GM12874 (cell line): ENCODE results near the gene AKIRIN2.

Experiments
- CTCF ChIP-seq: IDR thresholded peaks from 2 replicates; pipeline ENCODE4 v1.5.1; 2011; ENCODE audit warnings: low read depth, mild to moderate bottlenecking, control low read depth, low read length, moderate library complexity; ENCODE audit not compliant: insufficient read depth

Gene AKIRIN2

GRCh38 chr6:87701676-87702588 is at the start of gene AKIRIN2:
Gene AKIRIN2, minus strand, starts transcription at chr6:87702233. Its CDS starts 549 bp downstream, at chr6:87701684.
- TF ChIP-seq CTCF = no peak

DNA sequence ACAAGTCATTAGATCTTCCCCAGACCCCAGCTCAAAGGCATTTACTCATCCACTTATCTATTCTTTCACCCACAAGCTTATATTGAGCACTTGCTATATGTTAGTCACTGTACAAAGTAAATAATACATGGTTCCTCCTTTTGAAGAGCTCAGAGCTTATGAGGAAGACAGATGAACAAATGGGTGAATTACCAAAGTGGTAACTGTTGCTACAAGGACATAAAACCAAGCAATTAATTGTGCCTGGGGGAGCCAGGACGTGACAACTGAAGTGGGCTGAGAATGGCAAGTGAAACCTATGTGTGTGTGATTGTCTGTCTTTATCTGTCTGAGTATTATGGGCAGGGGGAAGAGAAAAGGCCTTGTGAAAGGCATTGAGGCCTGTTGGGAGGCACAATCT is 45.6 kb upstream of the AKIRIN2 start:
- TF ChIP-seq CTCF = no peak

DNA sequence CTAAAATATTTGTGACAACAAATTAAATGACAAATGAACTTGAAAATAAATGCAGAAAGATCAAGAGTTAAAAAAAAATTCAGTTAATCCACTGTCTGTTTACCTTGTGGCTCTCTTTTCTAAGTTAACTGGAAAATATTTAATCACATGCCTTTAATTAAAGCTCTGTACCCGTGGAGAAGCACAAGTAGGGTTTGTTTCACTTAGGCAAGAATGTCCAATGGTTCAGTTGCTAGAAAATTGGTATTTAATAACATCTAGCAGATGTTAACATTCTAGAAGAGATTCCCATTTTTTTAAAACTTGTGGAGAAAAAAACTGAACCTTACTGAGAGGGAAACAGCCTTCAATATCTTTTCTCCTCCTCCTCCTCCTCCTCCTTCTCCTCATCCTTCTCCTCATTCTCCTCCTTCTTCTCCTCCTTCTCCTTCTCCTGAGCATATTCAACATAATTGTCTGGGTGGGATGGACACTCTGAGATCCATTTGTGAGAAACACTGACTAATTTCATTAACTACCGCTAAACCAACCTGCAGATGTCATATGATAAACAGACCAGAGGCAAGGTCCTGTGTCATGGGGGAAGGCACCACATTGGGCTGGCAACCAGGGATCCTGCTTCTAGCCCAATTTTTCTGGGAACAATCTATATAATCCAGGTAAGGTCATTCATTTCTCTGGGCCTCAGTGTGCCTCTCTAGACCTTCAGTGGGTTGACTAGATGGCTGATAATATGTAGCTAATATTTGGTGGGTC is 44.1 kb upstream of the AKIRIN2 start:
- no peak for TF ChIP-seq CTCF

DNA sequence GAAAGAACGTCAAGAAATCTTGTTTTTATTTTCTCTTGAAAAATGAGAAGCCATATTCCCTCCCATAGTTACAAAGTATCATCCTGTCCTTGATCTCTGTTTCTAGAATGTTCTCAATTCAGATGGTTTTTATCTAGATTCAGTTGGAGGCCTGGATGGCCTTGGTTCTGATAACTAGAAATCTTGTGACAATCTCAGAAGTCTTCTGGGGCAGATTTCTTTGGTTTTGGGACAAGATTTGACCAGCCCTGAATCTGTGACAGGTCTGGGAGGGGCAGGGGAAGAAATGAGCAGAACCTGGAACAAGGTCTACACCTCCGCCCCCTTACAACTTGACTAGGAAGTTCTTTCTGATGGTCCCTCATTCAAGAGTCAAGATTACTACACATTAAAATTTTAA is 41.4 kb upstream of the AKIRIN2 start:
- no peak for TF ChIP-seq CTCF

DNA sequence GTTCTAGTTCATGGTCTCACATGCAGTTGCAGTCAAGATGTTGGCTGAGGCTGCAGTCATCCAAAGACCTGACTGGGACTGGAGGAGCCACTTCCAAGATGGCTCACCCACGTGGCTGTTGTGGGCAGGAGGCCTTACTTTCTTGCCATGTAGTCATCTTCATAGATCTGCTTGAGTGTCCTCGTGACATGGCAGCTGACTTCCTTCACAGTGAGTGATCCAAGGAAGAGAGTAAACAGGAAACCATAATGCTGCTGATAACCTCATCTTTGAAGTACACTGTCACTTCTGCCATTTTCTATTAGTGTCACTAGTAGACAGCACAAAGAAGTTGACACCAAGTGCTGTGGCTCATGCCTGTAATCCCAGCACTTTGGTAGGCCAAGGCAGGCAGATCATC is 40.1 kb upstream of the AKIRIN2 start:
- no peak for TF ChIP-seq CTCF

- no peak for TF ChIP-seq CTCF
Observed at GRCh38 chr6:87741001-87741650, 39.1 kb upstream of the AKIRIN2 start.

DNA sequence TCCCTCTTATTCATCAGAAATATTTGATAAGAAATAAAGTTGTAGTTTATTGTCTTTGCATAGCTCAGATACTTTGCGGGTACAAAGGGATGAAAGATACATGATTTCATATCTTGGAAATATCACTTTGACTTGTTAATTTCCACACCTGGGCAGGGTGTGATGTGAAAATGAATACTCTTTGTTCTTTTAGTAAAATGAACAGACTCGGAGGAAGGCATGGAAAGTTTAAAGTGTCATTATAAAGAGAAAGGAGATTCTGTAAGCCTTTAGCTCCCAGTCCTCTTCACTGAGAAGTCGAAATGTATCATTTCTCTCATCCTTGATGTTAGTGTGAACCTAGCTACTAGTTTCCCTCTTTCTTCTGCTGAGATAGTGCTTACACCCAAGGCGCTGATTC is 36.7 kb upstream of the AKIRIN2 start:
- no peak for TF ChIP-seq CTCF
